Common myeloid progenitor, CD34-positive (primary cell): Measurements from ENCODE around the gene FKBP3.

ENCODE experiments used
- CTCF ChIA-PET: fragments of 350-600 bp; sonication (Branson Sonifier 250); formaldehyde crosslinking; loops from one replicate; lab custom pipeline; 2021; ENCODE audit warnings: antibody characterized with exemption; lab: Charles Lee
- POLR2A ChIA-PET: fragments of 350-600 bp; sonication (Branson Sonifier 250); formaldehyde crosslinking; loops from one replicate; lab custom pipeline; 2021; ENCODE audit warnings: antibody characterized with exemption; lab: Charles Lee
- DNase-seq, 3 donors: peaks; one replicate each; pipeline versions ENCODE4 v3.0.0 to v3.0.0-alpha.2; 2013
- H3K27ac ChIP-seq, 2 experiments: 1 replicate in 1 of 2; 2 replicates in 1 of 2; pipeline ENCODE4 v1.7.0; 2013; ENCODE audit warnings: inconsistent platforms in 2 of 2, low read length in 2 of 2, mild to moderate bottlenecking in 2 of 2, low read depth in 1 of 2, moderate library complexity in 1 of 2; ENCODE audit not compliant: severe bottlenecking in 2 of 2, insufficient read depth in 1 of 2, poor library complexity in 1 of 2
- H3K27me3 ChIP-seq, 5 experiments: replicated peaks in 2 of 5; 1 replicate in 3 of 5; 2 replicates in 2 of 5; pipeline versions ENCODE4 v1.6.1 to v1.7.0; 2013; ENCODE audit warnings: low read length in 4 of 5, mild to moderate bottlenecking in 2 of 5, moderate library complexity in 2 of 5, inconsistent platforms in 1 of 5; ENCODE audit not compliant: insufficient read depth in 5 of 5, control insufficient read depth in 4 of 5
- H3K36me3 ChIP-seq, 4 experiments: 1 replicate in 2 of 4; 2 replicates in 2 of 4; pipeline versions ENCODE4 v1.6.1 to v1.7.0; 2013; ENCODE audit warnings: low read length in 3 of 4, control low read depth in 1 of 4, mild to moderate bottlenecking in 1 of 4; ENCODE audit not compliant: control insufficient read depth in 4 of 4, insufficient read depth in 4 of 4
- H3K4me1 ChIP-seq, 4 experiments: 1 replicate in 3 of 4; 2 replicates in 1 of 4; pipeline versions ENCODE4 v1.6.1 to v1.7.1; 2013; ENCODE audit warnings: low read length in 3 of 4, mild to moderate bottlenecking in 3 of 4, control low read depth in 1 of 4, inconsistent platforms in 1 of 4, moderate library complexity in 1 of 4; ENCODE audit not compliant: control insufficient read depth in 4 of 4, insufficient read depth in 4 of 4; ENCODE audit errors: control extremely low read depth in 1 of 4
- H3K4me3 ChIP-seq, 7 experiments: 1 replicate in 4 of 7; 2 replicates in 3 of 7; pipeline versions ENCODE4 v1.5.1 to v1.7.0; 2013; ENCODE audit warnings: mild to moderate bottlenecking in 7 of 7, low read length in 6 of 7, moderate library complexity in 6 of 7, inconsistent platforms in 2 of 7, low read depth in 2 of 7, control low read depth in 1 of 7; ENCODE audit not compliant: insufficient read depth in 4 of 7, control insufficient read depth in 1 of 7; ENCODE audit errors: extremely low read depth in 1 of 7
- H3K9me3 ChIP-seq, 5 experiments: 1 replicate in 4 of 5; 2 replicates in 1 of 5; pipeline versions ENCODE4 v1.6.1 to v1.7.1; 2013; ENCODE audit warnings: low read length in 4 of 5, mild to moderate bottlenecking in 2 of 5, inconsistent platforms in 1 of 5, low read depth in 1 of 5, moderate library complexity in 1 of 5; ENCODE audit not compliant: control insufficient read depth in 4 of 5, insufficient read depth in 2 of 5; ENCODE audit errors: control extremely low read depth in 1 of 5
- WGBS: methylation state at CpG from one replicate; pipeline ENCODE4 v1.1.5; 2013; ENCODE audit not compliant: insufficient coverage; 5-methylcytosine and 5-hydroxymethylcytosine counted together

Gene FKBP3

GRCh38 chr14:45120096-45120495 is 14.2 kb downstream of the FKBP3 start:
- Histone ChIP-seq H3K27ac (no peak overlapping the region), H3K27me3 (no peaks in the 10 kb centered on the region), H3K4me3 (no peak overlapping the region), H3K9me3 (no peaks in the 10 kb centered on the region), H3K4me1 (no peaks in the 10 kb centered on the region), H3K36me3 (peaks cover 10 to 75% (median 42%) of the 10 kb centered on the region in 4 experiments)
- DNase-seq, result no peak
- ChIA-PET POLR2A (no interaction called here), CTCF (no interaction called here)
- no CpG with 5 or more reads among the region's 1 CpG for WGBS

- H3K27ac ChIP-seq, result no peak overlapping the region
- H3K27me3 ChIP-seq, result no peaks in the 10 kb centered on the region
- H3K9me3 ChIP-seq, result no peaks in the 10 kb centered on the region
- no peak overlapping the region for H3K4me3 ChIP-seq
- ChIA-PET POLR2A (no interaction called here), CTCF (no interaction called here)
- no peaks in the 10 kb centered on the region for H3K4me1 ChIP-seq
- peaks cover 12 to 72% (median 42%) of the 10 kb centered on the region in 4 experiments for H3K36me3 ChIP-seq
- 100% methylated on average over 1 of the region's 6 CpGs for WGBS
- no peak for DNase-seq
These were observed 15.7 kb downstream of the FKBP3 start for GRCh38 chr14:45118594-45118993.

GRCh38 chr14:45114327-45114726 is 20.0 kb downstream of the FKBP3 start:
- Histone ChIP-seq H3K27ac (no peak overlapping the region), H3K9me3 (no peaks in the 10 kb centered on the region), H3K27me3 (no peaks in the 10 kb centered on the region), H3K4me3 (no peak overlapping the region), H3K4me1 (peaks cover 0 to 8% (median 1%) of the 10 kb centered on the region in 4 experiments), H3K36me3 (peaks cover 7 to 73% (median 46%) of the 10 kb centered on the region in 4 experiments)
- CTCF ChIA-PET, result interaction anchor here (1.7 kb wide), 1 partner anchor 20 kb away, joined by 4 read pairs; the partner anchor contains the start of gene FKBP3
- DNase-seq, result no peak
- WGBS, result no CpG with 5 or more reads among the region's 3 CpGs
- POLR2A ChIA-PET, result no interaction called here

GRCh38 chr14:45112896-45113781 is 21.1 kb downstream of the FKBP3 start:
- H3K36me3 ChIP-seq, result peaks cover 11 to 73% (median 47%) of the 10 kb centered on the region in 4 experiments
- POLR2A ChIA-PET, result interaction anchor here (0.6 kb wide), 1 partner anchor 190 kb away, joined by 3 read pairs; no protein-coding TSS in a partner anchor
- peak in 2 of 3 donors; percentile 40 to 62 for DNase-seq
- H3K27ac ChIP-seq, result no peak overlapping the region
- H3K27me3 ChIP-seq, result no peaks in the 10 kb centered on the region
- peaks cover 0 to 8% (median 1%) of the 10 kb centered on the region in 4 experiments for H3K4me1 ChIP-seq
- no peaks in the 10 kb centered on the region for H3K9me3 ChIP-seq
- CTCF ChIA-PET, result interaction anchor here (1.1 to 1.7 kb wide), 2 partner anchors 21 to 26 kb away, joined by 3 to 4 read pairs; partner anchors contain the start of gene FKBP3
- 84% methylated on average over 5 of the region's 6 CpGs for WGBS
- H3K4me3 ChIP-seq, result no peak overlapping the region

GRCh38 chr14:45104561-45104960 is 29.7 kb downstream of the FKBP3 start:
- Histone ChIP-seq H3K36me3 (peaks cover 18 to 68% (median 42%) of the 10 kb centered on the region in 4 experiments), H3K27me3 (no peaks in the 10 kb centered on the region), H3K9me3 (no peaks in the 10 kb centered on the region), H3K4me3 (no peak overlapping the region), H3K27ac (no peak overlapping the region), H3K4me1 (no peaks in the 10 kb centered on the region)
- POLR2A ChIA-PET, result no interaction called here
- CTCF ChIA-PET, result no interaction called here
- no peak for DNase-seq
- no CpG with 5 or more reads among the region's 1 CpG for WGBS

GRCh38 chr14:45103806-45104205 is 30.5 kb downstream of the FKBP3 start:
- Histone ChIP-seq H3K36me3 (peaks cover 16 to 67% (median 39%) of the 10 kb centered on the region in 4 experiments), H3K4me1 (no peaks in the 10 kb centered on the region), H3K9me3 (no peaks in the 10 kb centered on the region), H3K27ac (no peak overlapping the region), H3K27me3 (no peaks in the 10 kb centered on the region), H3K4me3 (no peak overlapping the region)
- ChIA-PET CTCF (no interaction called here), POLR2A (no interaction called here)
- no peak for DNase-seq

- Histone ChIP-seq H3K4me1 (peaks cover 0 to 4% (median 0%) of the 10 kb centered on the region in 4 experiments), H3K27ac (no peak overlapping the region), H3K9me3 (no peaks in the 10 kb centered on the region), H3K27me3 (no peaks in the 10 kb centered on the region), H3K4me3 (no peak overlapping the region), H3K36me3 (peaks cover 11 to 64% (median 34%) of the 10 kb centered on the region in 4 experiments)
- WGBS, result 93% methylated on average over 2 of the region's 4 CpGs
- ChIA-PET CTCF (no interaction called here), POLR2A (no interaction called here)
- no peak for DNase-seq
These were observed 38.1 kb downstream of the FKBP3 start for GRCh38 chr14:45096218-45096617.
